HG03354 (cell line): ENCODE measurements around the gene CEP250.
"Not testable (repeated sequence)": the region's sequence is repeated elsewhere in the genome, so short reads cannot be mapped to it uniquely, and the experiment has no call there.

Experiments used
- ATAC-seq: cut with Tn5 transposase; IDR thresholded peaks from one replicate; pipeline ENCODE4 v1.9.1; 2021; ENCODE audit warnings: mild to moderate bottlenecking; ENCODE audit not compliant: unreplicated experiment, poor library complexity, severe bottlenecking

CEP250 gene

DNA sequence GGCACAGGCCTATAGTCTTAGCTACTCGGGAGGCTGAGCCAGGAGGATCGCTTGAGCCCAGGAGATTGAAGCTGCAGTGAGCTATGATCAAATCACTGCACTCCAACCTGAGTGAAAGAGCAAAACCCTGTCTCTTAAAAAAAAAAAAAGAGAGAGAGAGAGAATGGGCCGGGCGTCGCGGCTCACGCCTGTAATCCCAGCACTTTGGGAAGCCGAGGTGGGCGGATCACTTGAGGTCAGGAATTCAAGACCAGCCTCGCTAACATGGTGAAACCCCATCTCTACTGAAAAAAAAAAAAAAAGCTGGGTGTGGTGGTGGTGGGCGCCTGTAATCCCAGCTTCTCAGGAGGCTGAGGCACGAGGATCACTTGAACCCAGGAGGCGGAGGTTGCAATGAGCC is 5.5 kb upstream of the CEP250 start:
- ATAC-seq, result not testable (repeated sequence)

DNA sequence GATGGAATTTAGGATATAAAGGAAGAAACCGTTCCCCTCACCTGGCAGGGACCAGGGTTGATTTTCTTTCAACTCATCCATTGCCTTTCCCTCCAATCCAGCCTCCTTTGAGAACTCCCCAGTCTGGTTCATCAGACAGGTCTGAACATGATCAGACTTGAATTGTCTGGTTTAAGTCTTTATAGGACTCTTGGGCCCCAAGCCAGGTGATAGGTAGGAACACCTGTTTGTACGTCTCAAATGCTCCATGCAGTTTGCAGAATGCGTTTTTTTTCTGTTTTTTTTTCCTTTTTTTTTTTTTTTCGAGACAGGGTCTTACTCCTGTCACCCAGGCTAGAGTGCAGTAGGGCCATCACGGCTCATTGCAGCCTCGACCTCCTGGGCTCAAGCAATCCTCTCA is 4.1 kb upstream of the CEP250 start:
- no peak for ATAC-seq

DNA sequence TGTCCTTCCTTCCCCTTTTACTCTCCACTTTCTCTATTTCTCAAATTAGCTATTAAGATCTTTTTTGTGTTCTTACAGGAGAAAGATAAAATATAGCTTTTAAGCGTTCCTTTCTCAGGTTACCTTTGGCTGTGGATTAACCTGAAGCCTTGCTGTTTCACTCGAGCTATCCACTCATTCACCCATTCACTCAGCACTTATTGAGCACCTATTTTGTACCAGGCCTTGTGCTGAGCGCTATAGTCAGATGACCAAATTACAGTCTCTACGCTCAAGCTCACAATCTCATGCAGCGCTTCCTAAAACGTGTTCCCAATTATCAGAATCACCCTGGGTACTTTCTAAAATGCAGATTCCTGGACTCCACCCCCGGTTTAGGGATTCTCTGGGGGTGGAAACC is 1.8 kb upstream of the CEP250 start:
- ATAC-seq, result no peak

DNA sequence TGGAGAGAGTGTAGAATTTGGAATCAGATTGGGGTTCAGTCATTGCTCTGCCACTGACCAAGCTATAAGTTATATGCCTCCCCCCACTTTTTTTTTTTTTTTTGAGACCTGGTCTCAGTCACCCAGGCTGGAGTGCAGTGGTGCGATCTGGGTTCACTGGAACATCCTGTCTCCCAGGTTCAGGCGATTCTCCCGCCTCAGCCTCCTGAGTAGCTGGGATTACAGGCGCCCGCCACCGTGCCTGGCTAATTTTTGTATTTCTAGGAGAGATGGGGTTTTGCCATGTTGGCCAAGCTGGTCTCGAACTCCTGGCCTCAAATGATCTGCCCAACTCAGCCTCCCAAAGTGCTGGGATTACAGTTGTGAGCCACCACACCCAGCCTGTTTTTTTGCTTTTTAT is 1.3 kb downstream of the CEP250 start:
- ATAC-seq, result not testable (repeated sequence)

DNA sequence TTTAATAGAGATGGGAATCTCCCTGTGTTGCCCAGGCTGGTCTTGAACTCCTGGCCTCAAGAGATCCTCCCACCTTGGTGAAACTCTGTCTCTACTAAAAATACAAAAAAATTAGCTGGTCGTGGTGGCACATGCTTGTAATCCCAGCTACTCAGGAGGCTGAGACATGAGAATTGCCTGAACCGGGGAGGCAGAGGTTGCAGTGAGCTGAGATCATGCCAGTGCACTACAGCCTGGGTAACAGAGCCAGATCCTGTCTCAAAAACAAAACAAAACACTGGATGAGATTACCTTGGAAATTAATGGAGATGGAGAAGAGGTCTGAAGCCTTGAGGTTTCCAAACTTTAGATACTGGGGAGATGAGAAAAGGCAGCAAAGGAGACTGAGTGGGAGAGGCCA is 2.1 kb downstream of the CEP250 start:
- not testable (repeated sequence) for ATAC-seq

DNA sequence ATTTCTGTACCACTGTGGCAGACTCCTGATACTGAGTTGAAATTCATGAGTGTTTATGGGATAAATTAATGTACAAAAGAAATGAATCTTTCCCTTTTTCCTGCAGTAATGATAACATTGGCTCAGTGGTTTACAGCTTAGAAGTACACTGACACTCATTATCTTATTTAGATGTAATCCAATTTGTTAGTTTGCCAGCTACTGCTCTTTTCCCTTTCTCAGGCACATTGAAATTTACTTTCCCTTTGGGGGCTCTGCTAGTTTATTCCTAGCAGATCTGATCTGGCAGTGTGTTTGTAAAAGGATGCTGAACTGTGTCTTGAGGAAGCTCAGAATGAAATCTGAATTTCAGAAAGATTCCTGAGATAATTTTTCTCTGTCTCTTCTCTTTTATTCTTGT is 3.0 kb downstream of the CEP250 start:
- no peak for ATAC-seq

DNA sequence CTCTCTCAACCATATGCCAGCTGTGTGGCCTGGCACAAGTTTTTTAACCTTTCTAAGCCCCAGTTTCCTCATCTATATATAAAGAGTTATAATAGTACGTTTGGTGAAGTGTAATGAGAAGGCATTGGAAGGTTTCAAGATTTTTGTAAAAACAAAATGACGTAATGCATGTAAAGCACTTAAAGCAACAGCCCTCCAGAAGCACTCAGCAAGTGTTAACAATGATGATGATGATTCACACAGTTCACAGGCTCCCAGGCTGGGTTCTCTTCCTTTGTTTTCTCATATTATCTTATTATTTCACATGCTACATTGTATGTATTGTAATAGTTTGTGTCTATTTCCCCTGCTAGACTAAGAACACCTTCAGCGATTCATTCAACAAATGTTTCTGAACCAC is 6.2 kb downstream of the CEP250 start:
- no peak for ATAC-seq

DNA sequence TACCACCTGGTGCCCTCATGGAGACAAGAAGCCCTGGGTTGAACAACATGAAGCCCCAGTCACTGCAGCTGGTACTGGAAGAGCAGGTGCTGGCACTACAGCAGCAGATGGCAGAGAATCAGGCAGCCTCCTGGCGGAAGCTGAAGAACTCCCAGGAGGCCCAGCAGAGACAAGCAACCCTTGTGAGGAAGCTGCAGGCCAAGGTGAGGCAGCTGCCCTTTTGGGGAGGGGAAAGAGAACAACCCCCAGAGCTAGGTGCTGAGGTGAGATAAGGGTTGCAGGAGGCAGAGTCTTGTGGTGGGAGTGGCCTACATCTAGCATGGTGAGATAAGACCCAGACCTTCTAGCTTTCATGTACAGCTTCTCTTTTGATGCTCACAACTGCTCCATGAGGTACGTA is 7.0 kb downstream of the CEP250 start:
- no peak for ATAC-seq

DNA sequence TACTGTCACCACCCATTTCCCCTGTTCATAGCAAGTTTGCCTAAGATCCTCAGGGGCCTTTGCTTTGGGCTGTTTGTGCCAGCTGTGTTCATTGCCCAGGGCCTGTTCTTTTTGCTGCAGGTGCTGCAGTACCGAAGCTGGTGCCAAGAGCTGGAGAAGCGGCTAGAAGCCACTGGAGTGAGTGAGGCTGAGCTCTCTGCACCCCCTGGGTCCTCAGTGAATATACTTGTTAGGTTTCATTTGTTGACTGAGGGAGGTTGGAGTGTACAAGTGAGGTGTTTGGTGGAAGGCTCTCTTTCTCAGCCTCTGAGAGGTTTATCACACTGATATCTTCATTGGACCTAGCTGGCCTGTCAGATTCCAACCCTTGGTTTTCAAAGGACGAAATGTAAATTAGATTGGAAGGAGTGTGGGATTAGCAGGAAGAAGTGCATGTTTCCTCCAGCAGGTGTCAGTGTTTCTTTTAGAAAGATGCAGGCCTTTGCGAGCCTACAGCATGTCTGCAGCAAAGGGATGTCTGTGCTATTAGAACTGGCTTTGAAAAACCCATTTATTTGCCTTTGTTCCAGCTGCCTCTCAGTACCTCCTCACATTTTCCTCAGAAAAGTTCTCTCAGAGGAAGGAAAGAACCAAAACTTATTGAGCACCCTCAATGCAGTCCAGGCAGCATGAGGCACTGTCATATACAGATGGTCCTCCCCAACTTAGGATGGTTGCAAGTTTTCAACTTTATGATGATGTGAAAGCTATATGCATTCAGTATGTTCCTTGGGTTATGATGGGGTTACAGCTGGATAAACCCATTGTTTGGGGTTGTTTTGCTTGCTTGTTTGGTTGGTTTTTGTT is 8.3 kb downstream of the CEP250 start:
- peak; percentile 48 for ATAC-seq

DNA sequence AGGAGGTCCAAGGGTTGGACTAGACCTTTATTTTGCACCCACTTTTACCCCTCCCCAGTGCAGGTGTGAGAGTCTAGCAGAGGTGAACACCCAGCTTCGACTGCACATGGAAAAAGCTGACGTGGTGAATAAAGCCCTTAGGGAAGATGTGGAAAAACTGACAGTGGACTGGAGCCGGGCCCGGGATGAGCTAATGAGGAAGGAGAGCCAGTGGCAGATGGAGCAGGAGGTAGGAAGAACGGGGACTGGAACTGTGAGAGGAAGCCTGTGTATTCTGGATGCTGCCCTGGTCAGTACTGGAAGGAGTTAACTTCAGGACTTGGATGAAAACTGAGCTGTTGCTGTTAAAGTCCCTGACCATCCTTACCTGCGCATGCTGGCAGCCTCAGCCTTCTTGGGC is 10.6 kb downstream of the CEP250 start:
- ATAC-seq, result no peak

DNA sequence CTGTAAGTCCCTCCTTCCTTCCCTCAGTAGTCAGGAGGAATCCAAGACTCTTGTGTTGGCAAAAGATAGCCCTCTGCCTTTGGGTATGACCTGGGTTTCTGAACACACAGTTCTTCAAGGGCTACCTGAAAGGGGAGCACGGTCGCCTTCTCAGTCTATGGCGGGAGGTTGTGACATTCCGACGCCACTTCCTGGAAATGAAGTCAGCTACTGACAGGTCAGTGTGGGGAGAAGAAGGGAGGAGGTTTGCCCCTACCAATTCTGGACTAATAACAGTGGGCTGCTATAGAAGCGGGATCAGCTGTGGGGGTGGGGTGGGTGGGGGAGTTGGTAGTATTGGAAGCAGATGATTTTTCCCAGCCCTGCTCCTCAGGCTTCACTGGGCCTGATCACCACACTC is 11.5 kb downstream of the CEP250 start:
- no peak for ATAC-seq

DNA sequence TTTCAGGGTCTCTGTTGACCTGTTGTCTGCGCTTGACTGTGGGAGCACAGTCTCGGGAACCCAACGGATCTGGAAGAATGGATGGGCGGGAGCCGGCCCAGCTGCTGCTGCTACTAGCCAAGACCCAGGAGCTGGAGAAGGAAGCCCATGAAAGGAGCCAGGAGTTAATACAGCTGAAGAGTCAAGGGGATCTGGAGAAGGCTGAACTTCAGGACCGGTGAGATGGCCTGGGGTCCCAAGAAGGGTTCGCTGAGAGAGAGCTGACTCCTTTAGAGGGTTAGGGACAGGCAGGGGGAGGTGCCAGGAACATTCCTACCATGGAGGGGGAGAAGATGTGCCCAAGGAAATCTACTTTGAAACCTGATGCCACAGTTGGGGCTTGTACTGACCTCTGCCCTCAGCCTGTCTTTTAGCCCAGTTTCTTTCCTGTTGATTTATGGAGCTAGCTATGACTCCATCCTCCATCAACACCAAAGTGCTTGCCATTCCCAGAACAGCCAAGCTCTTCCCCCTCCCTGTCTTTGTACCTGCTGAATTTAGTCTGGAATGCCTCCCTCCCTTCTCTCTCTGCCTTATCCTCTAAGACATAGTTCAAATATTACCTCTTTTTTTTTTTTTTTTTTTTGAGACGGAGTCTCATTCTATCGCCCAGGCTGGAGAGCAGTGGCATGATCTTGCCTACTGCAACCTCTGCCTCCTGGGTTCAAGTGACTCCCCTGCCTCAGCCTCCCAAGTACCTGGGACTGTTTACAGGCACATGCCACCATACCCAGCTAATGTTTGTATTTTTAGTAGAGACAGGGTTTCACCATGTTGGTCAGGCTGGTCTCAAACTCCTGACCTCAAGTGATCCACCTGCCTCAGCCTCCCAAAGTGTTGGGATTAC is 12.2 kb downstream of the CEP250 start:
- ATAC-seq, result no peak

DNA sequence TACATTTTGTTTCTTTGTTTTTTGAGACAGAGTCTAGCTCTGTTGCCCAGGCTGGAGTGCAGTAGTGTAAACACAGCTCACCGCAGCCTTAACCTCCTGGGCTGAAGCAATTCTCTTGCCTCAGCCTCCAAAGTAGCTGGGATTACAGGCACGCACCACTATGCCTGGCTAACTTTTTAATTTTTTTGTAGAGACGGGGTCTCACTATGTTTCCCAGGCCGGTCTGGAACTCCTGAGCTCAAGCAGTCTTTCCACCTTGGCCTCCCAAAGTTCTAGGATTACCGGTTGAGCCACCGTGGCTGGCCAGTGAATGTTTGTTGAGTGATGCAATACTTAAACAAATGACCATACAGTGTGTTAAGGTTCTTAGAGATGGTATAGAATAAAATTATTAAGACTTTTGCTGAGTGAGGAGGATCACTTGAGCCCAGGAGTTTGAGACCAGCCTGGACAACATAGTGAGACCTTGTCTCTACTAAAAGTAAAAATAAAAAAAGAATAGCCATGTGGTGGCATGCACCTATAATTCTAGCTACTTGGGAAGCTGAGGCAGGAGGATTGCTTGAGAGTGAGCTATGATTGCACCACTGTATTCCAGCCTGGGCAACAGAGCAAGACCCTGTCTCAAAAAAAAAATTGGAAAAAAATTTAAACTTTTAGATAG is 13.4 kb downstream of the CEP250 start:
- ATAC-seq, result no peak

DNA sequence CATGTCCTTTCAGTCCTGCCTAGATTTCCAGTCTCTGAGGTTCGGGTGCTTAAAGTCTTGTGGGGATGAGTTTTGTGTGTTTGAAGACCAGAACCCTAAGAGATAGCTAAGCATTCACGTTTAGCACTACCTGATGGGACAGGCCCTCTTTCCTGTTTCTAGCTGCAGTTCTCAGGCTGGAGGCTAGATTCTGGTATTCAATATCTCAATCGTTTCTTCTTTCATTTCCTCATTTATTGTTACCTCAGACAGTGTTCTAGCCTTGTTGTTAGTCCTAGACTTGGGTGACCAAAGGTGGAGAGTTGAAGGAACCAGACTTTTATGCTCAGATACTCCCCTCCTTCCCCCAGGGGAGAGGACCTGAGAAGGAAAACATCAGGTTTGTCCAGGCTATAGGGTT is 16.8 kb downstream of the CEP250 start:
- no peak for ATAC-seq

DNA sequence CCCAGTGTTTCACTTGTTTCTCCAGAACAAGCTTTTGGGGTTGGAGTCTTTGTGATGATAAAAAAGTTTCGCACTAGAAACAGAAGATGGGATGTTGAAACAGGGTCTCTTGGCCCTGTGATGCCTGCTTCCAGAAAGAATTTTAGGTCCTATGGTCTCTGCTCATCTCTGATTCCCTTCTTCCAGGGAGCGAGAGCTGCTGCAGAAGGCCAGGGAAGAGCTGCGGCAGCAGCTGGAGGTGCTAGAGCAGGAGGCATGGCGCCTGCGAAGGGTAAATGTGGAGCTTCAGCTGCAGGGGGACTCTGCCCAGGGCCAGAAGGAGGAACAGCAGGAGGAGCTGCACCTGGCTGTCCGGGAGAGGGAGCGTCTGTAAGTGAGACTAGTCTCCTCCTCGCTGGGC is 18.3 kb downstream of the CEP250 start:
- no peak for ATAC-seq

DNA sequence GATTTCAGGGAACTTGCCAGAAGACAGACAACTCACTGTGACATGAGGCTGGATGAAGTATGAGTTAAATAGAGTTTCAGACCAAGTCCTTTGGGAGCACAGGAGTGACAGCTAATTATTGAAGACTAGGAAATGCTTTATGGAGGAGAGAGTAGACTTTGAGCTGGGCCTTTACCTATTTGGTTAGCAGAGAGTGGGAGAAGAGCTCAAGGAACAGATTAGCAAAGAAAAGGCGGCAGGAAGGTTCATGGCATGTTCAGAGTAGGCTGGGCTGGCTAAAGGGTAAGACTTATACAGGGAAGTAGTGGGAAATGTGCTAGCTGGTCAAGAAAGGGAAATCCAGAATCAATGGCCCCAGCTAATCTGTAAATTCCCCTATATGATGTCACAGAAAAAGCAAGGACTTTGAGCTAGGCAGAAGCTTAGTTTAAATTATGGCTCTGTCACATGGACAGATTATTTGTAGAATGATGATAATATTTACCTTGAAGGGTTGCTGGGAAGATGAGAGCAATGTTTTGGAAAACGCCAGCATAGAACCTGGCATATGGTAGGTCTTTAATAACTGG is 19.0 kb downstream of the CEP250 start:
- no peak for ATAC-seq

DNA sequence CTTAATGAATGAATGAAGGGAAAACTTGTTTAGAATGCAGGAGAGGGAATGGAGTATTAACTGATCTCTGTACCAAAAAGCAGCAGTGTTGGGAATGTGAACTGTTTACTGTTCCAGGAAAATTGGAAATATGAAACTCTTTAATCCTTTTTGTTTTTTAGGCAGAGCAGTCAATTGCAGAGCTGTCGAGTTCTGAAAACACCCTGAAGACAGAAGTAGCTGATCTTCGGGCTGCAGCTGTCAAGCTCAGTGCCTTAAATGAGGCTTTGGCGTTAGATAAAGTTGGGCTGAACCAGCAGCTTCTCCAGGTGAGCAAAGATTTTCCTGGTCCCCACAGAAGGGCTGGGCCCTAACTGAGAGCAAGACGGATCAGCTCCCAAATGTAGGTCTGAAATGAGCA is 20.9 kb downstream of the CEP250 start:
- ATAC-seq, result no peak

DNA sequence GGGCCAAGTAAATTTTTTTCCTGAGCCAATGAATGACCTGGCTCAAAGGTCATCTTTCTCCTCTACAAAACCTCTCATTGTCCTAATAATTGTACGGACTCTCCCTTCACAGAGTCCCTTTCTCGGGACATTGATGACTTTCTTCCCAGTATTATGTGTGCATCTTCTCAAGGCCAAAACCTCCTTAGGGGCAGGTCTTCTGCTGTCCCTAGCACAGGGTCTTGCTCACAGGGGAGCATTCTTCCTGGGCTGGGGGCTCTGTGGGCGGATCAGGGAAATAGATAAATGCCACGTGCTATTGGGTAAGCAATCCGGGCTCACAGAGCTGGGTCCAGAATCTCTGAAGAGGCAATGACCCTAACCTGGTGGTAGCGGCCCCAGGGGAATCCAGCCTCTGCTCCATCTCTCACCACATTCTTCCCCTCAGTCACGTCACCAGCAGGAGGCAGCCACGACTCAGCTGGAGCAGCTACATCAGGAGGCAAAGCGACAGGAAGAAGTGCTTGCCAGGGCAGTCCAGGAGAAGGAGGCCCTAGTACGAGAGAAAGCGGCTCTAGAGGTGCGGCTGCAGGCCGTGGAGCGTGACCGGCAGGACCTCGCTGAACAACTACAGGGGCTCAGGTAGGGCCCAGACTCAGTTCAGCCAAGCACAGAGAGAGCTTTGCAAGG is 23.5 kb downstream of the CEP250 start:
- no peak for ATAC-seq

DNA sequence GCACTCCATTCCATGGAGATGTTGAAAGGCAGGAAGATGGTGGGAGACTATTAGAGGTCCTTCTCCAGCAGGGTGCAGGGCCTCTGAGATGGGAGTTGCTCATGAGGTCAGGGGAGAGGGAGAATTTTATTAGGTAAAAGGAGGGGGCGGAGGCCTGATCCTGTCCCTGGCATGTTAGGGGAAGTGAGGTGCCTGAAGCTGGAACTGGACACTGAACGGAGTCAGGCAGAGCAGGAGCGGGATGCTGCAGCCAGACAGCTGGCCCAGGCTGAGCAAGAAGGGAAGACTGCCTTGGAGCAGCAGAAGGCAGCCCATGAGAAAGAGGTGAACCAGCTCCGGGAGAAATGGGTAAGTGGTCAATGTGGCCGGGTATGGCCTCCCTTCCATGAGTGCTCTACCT is 24.4 kb downstream of the CEP250 start:
- ATAC-seq, result no peak

DNA sequence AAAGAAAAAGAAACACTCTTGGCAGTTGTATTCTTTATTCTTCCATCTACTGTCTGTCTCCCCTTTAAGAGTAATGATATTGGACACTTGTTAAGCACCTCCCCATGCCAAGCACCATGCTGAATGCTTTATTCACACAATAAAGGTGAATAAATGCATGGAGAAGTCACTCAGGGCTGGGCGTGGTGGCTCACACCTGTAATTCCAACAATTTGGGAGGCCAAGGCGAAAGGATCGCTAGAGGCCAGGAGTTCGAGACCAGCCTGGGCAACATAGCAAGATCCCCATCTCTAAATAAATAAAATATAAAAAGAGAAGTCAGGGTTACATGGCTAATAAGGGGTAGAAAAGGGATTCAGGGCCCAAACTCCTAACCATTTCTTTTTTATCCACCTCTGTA is 32.1 kb downstream of the CEP250 start:
- no peak for ATAC-seq
